OCI-LY7 (cell line): ENCODE data around the gene PDZRN4.

Experiments used
- CTCF ChIP-seq: fragments of 200-600 bp; sonication (generic); conservative IDR thresholded peaks from 2 replicates; pipeline ENCODE4 v1.5.1; 2014; ENCODE audit warnings: mild to moderate bottlenecking, antibody characterized with exemption, low read length, moderate library complexity, mixed read lengths
- EZH2phosphoT487 ChIP-seq: fragments of 200-600 bp; sonication (generic); IDR thresholded peaks from 2 replicates; pipeline ENCODE4 v1.6.1; 2018; ENCODE audit warnings: low read depth, borderline replicate concordance, mild to moderate bottlenecking, mixed run types, antibody characterized with exemption, low read length, moderate library complexity, mixed read lengths

GRCh38 chr12:41212625-41213024, 24.5 kb downstream of the PDZRN4 start:
- TF ChIP-seq CTCF: no peak
- TF ChIP-seq EZH2phosphoT487: no peak
